Neural crest cell (in vitro differentiated cells): ENCODE data around the gene VANGL1. TPM values are rescaled to one million over a fixed set of nuclear protein-coding genes. Genes with fewer than 3 reads are reported as not detected.
A peak's percentile ranks its signal among the peaks of the same experiment; 100 is the strongest.

Experiments used
- DNase-seq: peaks from one replicate; pipeline ENCODE4 v3.0.0; 2021; ENCODE audit warnings: low read depth, mixed read lengths, low spot score
- H3K27ac Mint-ChIP-seq: one replicate; pipeline ENCODE4 v1.8.0; 2021; ENCODE audit warnings: mild to moderate bottlenecking, mixed read lengths; ENCODE audit not compliant: unreplicated experiment
- H3K27me3 Mint-ChIP-seq: 2 replicates; pipeline ENCODE4 v1.8.0; 2021; ENCODE audit warnings: low read depth, mild to moderate bottlenecking, mixed read lengths
- H3K36me3 Mint-ChIP-seq: 2 replicates; pipeline ENCODE4 v1.8.0; 2021; ENCODE audit warnings: low read depth, mild to moderate bottlenecking, mixed read lengths
- H3K4me1 Mint-ChIP-seq: 2 replicates; pipeline ENCODE4 v1.8.0; 2021; ENCODE audit warnings: mixed read lengths
- H3K4me3 Mint-ChIP-seq: one replicate; pipeline ENCODE4 v1.8.0; 2021; ENCODE audit warnings: mild to moderate bottlenecking, mixed read lengths
- H3K9me3 Mint-ChIP-seq: 2 replicates; pipeline ENCODE4 v1.8.0; 2021; ENCODE audit warnings: mixed read lengths
- long read RNA-seq: library from polyadenylated mRNA; unstranded; transcript quantifications from one replicate; pipeline ENCODE4 v2.0.0, GENCODE V29; 2020
- total RNA-seq: library from RNA; stranded (reverse); gene quantifications from 2 replicates; pipeline ENCODE4 v1.2.1, GENCODE V29; 2021
- TF ChIP-seq, protein P1 (sequence below): fragments of 200-600 bp; sonication (generic); conservative IDR thresholded peaks from 2 replicates; pipeline ENCODE4 v1.5.0; 2021; ENCODE audit warnings: antibody characterized with exemption, mild to moderate bottlenecking

VANGL1 gene
- 5.4 and 6.6 TPM in 2 replicates for total RNA-seq
- long read RNA-seq, full-length matches to known transcripts: 4 of 11 reads
- long read RNA-seq, partial matches to known transcripts: 3 of 11 reads
- long read RNA-seq, other reads (novel, unspliced or antisense): 4 of 11 reads

DNA sequence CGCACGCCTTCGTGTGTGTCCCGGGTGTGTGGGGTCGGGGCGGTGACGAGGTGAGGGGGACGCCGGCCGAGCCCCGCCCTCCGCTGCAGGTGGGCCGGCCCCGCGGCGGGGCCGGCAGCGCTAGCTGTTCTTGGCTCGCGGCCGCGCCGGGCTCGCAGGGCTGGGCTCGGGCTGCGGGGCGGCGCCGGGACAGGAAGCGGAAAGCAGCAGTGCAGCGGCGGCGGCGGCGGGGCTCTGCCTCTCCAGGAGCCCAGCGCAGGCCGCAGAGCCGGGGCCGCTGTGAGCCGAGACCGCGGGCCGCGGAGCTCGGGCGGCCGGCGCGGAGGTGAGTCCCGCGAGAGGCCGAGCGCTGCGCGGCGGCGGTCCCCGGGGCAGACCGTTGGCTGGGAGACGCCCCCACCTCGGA lies at the start of gene VANGL1:
Gene VANGL1, plus strand, starts transcription at position 209 of the 406 bp plus-strand sequence. CDS start 9,444 bp downstream, outside the sequence.
- peaks cover 15% of the 10 kb centered on the region for H3K9me3 Mint-ChIP-seq
- peaks cover 7% of the 10 kb centered on the region for H3K36me3 Mint-ChIP-seq
- peaks cover 42% of the 10 kb centered on the region for H3K27me3 Mint-ChIP-seq
- peak within 1 kb of the TSS; percentile 48 for H3K27ac Mint-ChIP-seq
- H3K4me3 Mint-ChIP-seq: peak within 1 kb of the TSS; percentile 93
- DNase-seq: peak; percentile 48
- H3K4me1 Mint-ChIP-seq: peaks cover 14% of the 10 kb centered on the region
- TF ChIP-seq, protein P1, sequence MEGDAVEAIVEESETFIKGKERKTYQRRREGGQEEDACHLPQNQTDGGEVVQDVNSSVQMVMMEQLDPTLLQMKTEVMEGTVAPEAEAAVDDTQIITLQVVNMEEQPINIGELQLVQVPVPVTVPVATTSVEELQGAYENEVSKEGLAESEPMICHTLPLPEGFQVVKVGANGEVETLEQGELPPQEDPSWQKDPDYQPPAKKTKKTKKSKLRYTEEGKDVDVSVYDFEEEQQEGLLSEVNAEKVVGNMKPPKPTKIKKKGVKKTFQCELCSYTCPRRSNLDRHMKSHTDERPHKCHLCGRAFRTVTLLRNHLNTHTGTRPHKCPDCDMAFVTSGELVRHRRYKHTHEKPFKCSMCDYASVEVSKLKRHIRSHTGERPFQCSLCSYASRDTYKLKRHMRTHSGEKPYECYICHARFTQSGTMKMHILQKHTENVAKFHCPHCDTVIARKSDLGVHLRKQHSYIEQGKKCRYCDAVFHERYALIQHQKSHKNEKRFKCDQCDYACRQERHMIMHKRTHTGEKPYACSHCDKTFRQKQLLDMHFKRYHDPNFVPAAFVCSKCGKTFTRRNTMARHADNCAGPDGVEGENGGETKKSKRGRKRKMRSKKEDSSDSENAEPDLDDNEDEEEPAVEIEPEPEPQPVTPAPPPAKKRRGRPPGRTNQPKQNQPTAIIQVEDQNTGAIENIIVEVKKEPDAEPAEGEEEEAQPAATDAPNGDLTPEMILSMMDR: no peak

DNA sequence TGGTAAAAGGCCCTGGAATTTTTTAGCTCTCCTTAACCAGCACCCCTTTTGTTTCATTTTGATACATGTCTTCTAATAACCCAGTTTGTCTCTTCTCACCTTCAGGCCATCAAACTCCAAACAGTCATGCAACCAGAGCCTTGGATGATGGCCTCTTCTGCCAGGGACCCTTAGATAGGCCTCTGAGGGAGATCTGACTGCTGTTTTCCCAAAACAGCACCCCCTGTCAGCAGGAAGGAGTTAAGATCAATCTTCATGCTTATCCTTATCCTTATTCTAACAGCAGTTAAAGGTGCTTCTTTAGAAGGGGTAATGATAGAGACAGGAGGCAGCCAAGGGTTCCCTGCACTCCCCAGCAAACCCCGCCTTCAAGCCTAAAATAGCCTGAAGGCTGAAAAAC lies 49.5 kb upstream of the VANGL1 start:
- H3K4me1 Mint-ChIP-seq: peaks cover 8% of the 10 kb centered on the region
- no peak for DNase-seq
- TF ChIP-seq, protein P1: no peak
- H3K4me3 Mint-ChIP-seq: no peak overlapping the region
- no peak overlapping the region for H3K27ac Mint-ChIP-seq
- no peaks in the 10 kb centered on the region for H3K36me3 Mint-ChIP-seq
- no peaks in the 10 kb centered on the region for H3K27me3 Mint-ChIP-seq
- peaks cover 3% of the 10 kb centered on the region for H3K9me3 Mint-ChIP-seq

DNA sequence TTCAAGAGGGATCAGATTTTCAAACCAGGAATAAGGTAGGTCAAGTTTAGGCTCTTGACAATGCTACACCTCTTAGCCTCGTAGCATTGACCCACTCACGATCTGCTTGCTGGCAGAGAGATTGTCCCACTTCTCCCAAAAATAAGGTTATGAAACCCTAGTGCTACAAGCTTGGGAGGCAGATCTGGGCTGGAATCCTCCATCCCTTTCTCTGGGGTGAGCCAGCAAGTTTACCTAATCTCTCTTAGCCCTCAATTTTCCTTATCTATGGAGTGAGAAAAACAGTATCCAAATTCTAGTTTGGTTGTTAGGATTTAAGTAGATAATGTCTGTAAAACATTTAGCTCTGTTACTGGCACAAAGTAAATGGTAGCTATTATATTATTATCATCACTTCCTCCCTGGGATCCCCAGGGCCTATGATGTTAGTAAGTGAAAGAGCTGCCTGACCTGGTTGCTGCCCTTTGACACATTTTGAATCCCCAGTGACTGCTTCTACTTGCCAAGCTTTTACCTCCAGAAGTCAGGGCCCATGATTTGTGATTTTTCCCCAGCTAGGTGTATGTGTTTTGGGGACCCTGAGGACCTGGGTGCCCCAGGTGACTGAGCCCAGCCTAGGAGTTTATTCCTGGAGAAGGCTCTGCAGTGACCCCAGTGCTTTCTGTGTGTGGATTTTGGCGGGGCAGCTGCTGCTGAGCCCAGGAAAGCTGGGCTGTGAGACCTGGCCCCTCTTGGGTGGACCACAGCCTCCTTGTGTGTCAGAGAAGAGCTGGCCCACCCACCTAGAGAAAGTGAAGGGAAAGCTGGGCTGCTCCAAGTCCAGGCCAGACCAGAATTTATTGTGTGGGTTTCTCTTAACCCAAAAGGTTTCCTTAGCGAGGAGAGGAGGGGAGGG lies 48.2 kb upstream of the VANGL1 start:
- Mint-ChIP-seq H3K27me3 (no peaks in the 10 kb centered on the region), H3K4me1 (peaks cover 8% of the 10 kb centered on the region), H3K36me3 (no peaks in the 10 kb centered on the region), H3K4me3 (no peak overlapping the region), H3K9me3 (peaks cover 3% of the 10 kb centered on the region), H3K27ac (no peak overlapping the region)
- TF ChIP-seq, protein P1: no peak
- no peak for DNase-seq

DNA sequence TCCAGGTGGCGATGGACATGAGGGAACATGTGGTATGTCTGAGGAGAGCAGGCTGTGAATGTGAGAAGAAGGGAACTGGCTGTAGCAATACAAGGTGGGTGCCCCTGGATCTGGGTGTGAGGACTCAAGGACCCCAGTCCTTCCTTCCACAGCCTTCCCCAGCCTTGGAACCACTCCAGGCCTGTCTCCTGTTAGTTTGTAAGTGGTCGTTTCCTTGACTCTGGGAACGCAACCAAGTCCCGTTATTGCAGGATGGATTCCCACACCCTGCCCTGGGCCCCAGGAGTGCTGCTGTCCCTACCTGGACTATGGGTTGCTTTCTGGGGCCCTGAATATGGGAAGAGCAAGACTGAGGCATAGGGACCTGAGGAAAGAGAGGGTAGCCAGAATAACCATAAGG lies 47.2 kb upstream of the VANGL1 start:
- Mint-ChIP-seq H3K36me3 (no peaks in the 10 kb centered on the region), H3K27me3 (no peaks in the 10 kb centered on the region), H3K4me1 (peaks cover 8% of the 10 kb centered on the region), H3K27ac (no peak overlapping the region), H3K4me3 (no peak overlapping the region), H3K9me3 (peaks cover 3% of the 10 kb centered on the region)
- TF ChIP-seq, protein P1: no peak
- no peak for DNase-seq

DNA sequence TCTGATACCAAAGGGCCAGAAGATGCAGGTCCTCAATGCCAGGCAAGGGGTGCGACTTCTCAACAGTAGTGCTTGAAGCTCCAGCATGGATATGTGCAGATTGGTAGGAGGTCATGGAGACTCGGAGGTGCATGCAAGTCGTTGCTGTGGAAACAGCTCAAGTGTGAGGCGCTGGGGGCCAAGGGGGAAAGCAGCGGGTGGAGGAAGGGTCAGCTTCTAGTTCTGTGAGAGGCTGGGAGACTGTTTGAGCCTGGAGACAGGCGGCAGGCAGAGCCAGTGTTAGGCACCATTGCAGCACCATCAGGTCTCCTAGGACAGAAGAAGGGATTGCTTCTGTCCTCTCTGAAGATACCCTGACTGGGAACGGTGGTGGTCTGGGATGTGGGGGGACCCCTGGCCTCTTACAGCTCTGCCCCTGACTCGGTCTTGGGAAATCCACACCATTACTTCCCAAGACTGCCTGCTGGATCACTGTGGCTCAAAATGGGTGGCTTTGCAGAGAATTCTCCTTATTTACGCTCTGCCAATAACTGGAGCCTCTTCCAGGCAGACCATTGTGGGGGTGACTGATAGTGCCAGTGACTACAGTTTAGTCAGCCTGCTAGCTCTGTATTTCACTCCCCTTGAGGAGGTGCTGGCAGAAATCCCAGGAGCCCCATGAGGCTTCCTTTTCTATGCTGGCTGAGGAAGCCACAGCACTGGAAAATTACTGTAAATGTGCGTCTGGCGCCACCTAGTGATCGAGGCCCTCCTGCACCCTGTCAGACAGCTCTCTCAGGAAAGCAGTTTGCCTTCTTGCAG lies 46.3 kb upstream of the VANGL1 start:
- DNase-seq: peak; percentile 90
- no peaks in the 10 kb centered on the region for H3K36me3 Mint-ChIP-seq
- peaks cover 3% of the 10 kb centered on the region for H3K9me3 Mint-ChIP-seq
- TF ChIP-seq, protein P1: peak; percentile 93
- H3K27ac Mint-ChIP-seq: peak overlapping the region; percentile 80
- no peak overlapping the region for H3K4me3 Mint-ChIP-seq
- H3K27me3 Mint-ChIP-seq: no peaks in the 10 kb centered on the region
- H3K4me1 Mint-ChIP-seq: peaks cover 8% of the 10 kb centered on the region
